A549 (cell line): ENCODE measurements around the gene ERP44. TPM values are rescaled to one million over a fixed set of nuclear protein-coding genes. Genes with fewer than 3 reads are reported as not detected.

Experiments used
- ATAC-seq, 2 experiments: fragments of 200-7000 bp in 1 of 2; fragments of >200 bp in 1 of 2; cut with Nextera tagmentation in 1 of 2; cut with Tn5 transposase in 1 of 2; 3 replicates each; pipeline versions ENCODE4 v1.8.0 to v1.9.1; 2018 to 2020; ENCODE audit warnings: mild to moderate bottlenecking in 1 of 2, moderate library complexity in 1 of 2
- CTCF ChIA-PET: fragments of 300-600 bp; sonication (Branson Sonifier 250); formaldehyde crosslinking; extraction: SDS; loops from one replicate; lab custom pipeline; 2021; ENCODE audit warnings: antibody characterized with exemption, inconsistent platforms; lab: Yijun Ruan, JAX
- POLR2A ChIA-PET: fragments of 350-600 bp; formaldehyde crosslinking; extraction: SDS; loops from one replicate; lab custom pipeline; 2021; ENCODE audit warnings: antibody characterized with exemption, inconsistent platforms; lab: Yijun Ruan, JAX
- DNase-seq, 2 experiments: peaks; one replicate each; pipeline versions ENCODE4 v3.0.0 to v3.0.0-alpha.2; 2011 to 2016; ENCODE audit warnings: low read depth in 1 of 2, low spot score in 1 of 2
- FAIRE-seq: peaks from 2 replicates; lab custom pipeline; 2011; peaks lifted over from hg19 to GRCh38; lab: Jason Lieb, UNC
- H3K27ac ChIP-seq, 2 experiments: fragments of >200 bp; sonication (Bioruptor Twin); formaldehyde crosslinking; 3 replicates each; pipeline ENCODE4 v1.5.1; 2016 to 2017
- H3K4me1 ChIP-seq: fragments of >200 bp; sonication (Bioruptor Twin); formaldehyde crosslinking; 3 replicates; pipeline ENCODE4 v1.6.1; 2016
- H3K4me2 ChIP-seq: fragments of >200 bp; sonication (Bioruptor Twin); formaldehyde crosslinking; 3 replicates; pipeline ENCODE4 v1.6.1; 2016
- H3K4me3 ChIP-seq: fragments of >200 bp; sonication (Bioruptor Twin); formaldehyde crosslinking; 3 replicates; pipeline ENCODE4 v1.5.1; 2016
- H3K9me3 ChIP-seq: fragments of >200 bp; sonication (Bioruptor Twin); formaldehyde crosslinking; 3 replicates; pipeline ENCODE4 v1.6.1; 2016
- BCL3 ChIP-seq: fragments of >200 bp; sonication (Bioruptor Twin); formaldehyde crosslinking; IDR thresholded peaks from 3 replicates; pipeline ENCODE4 v1.6.1; 2016
- BHLHE40 ChIP-seq: IDR thresholded peaks from 2 replicates; pipeline ENCODE4 v1.6.1; 2012; ENCODE audit warnings: low read depth, low read length, inconsistent platforms
- CBX2 ChIP-seq: fragments of 200-600 bp; sonication (generic); IDR thresholded peaks from 2 replicates; pipeline ENCODE4 v1.6.1; 2016; ENCODE audit warnings: low read depth, mild to moderate bottlenecking, borderline replicate concordance
- E2F6 ChIP-seq: IDR thresholded peaks from 2 replicates; pipeline ENCODE4 v1.6.1; 2012; ENCODE audit warnings: low read depth, borderline replicate concordance
- EHF ChIP-seq: fragments of 250-450 bp; sonication (Bioruptor Pico); IDR thresholded peaks from 2 replicates; pipeline ENCODE4 v1.5.0; 2020; ENCODE audit warnings: mild to moderate bottlenecking
- EHMT2 ChIP-seq: fragments of 200-600 bp; sonication (generic); IDR thresholded peaks from 2 replicates; pipeline ENCODE4 v1.6.1; 2016; ENCODE audit warnings: antibody characterized with exemption, low read depth, mild to moderate bottlenecking, moderate library complexity
- ELK1 ChIP-seq: fragments of 150-350 bp; IDR thresholded peaks from 2 replicates; pipeline ENCODE4 v1.6.1; 2014; ENCODE audit warnings: low read depth, mild to moderate bottlenecking, low read length
- EP300 ChIP-seq, 2 experiments: fragments of >200 bp; sonication (Bioruptor Twin); formaldehyde crosslinking; IDR thresholded peaks; 2 replicates in 1 of 2; 3 replicates in 1 of 2; pipeline ENCODE4 v1.6.1; 2016 to 2017
- FOXS1 ChIP-seq: fragments of 250-450 bp; sonication (Bioruptor Pico); IDR thresholded peaks from 2 replicates; pipeline ENCODE4 v1.5.0; 2020; ENCODE audit warnings: mild to moderate bottlenecking, moderate library complexity
- HES2 ChIP-seq: fragments of >200 bp; sonication (Bioruptor Twin); formaldehyde crosslinking; IDR thresholded peaks from 2 replicates; pipeline ENCODE4 v1.6.1; 2016
- HMGXB4 ChIP-seq: fragments of 250-450 bp; sonication (Bioruptor Pico); IDR thresholded peaks from 2 replicates; pipeline ENCODE4 v1.5.0; 2021; ENCODE audit warnings: mild to moderate bottlenecking, moderate library complexity, borderline replicate concordance
- KDM5A ChIP-seq: fragments of 200-600 bp; sonication (generic); IDR thresholded peaks from 2 replicates; pipeline ENCODE4 v1.6.1; 2016; ENCODE audit warnings: antibody characterized with exemption, mild to moderate bottlenecking
- MAX ChIP-seq: IDR thresholded peaks from 2 replicates; pipeline ENCODE4 v1.6.1; 2012
- NFE2L2 ChIP-seq: fragments of 150-350 bp; conservative IDR thresholded peaks from 2 replicates; pipeline ENCODE4 v1.6.1; 2014; ENCODE audit warnings: low read length
- NPAS2 ChIP-seq: fragments of 250-450 bp; sonication (Bioruptor Pico); IDR thresholded peaks from 2 replicates; pipeline ENCODE4 v1.8.0; 2022; ENCODE audit warnings: mild to moderate bottlenecking, moderate library complexity, borderline replicate concordance
- PBX3 ChIP-seq: IDR thresholded peaks from 2 replicates; pipeline ENCODE4 v1.6.1; 2012
- RARB ChIP-seq: fragments of 250-450 bp; sonication (Bioruptor Pico); IDR thresholded peaks from 2 replicates; pipeline ENCODE4 v1.8.0; 2021; ENCODE audit warnings: mild to moderate bottlenecking, moderate library complexity
- RNF2 ChIP-seq: fragments of 200-600 bp; sonication (generic); IDR thresholded peaks from 2 replicates; pipeline ENCODE4 v1.6.1; 2016; ENCODE audit warnings: low read depth, mild to moderate bottlenecking, antibody characterized with exemption, moderate library complexity, borderline replicate concordance
- SMC3 ChIP-seq: fragments of >200 bp; sonication (Bioruptor Twin); formaldehyde crosslinking; IDR thresholded peaks from 3 replicates; pipeline ENCODE4 v1.6.1; 2018; ENCODE audit warnings: inconsistent platforms
- TP53 ChIP-seq: fragments of 250-450 bp; sonication (Bioruptor Pico); IDR thresholded peaks from 2 replicates; pipeline ENCODE4 v1.5.0; 2021; ENCODE audit warnings: mild to moderate bottlenecking, moderate library complexity
- ZFP36 ChIP-seq: fragments of 450-650 bp; IDR thresholded peaks from 2 replicates; pipeline ENCODE4 v1.6.1; 2014; ENCODE audit warnings: borderline replicate concordance; ENCODE audit not compliant: partially characterized antibody
- WGBS: methylation state at CpG from one replicate; pipeline ENCODE4 v1.1.6; 2017; ENCODE audit errors: missing lambda C conversion rate; 5-methylcytosine and 5-hydroxymethylcytosine counted together
- polyA plus RNA-seq, 4 experiments: library from polyadenylated mRNA; depleted of rRNA in 3 of 4; stranded (reverse); fragments of >200 nt; fragmentation: RNase III in 1 of 4; extraction: RNeasy Plus Mini Kit Qiagen cat#74134 plus additional on column Dnase treatment in 1 of 4; gene quantifications; 2 replicates in 3 of 4; 3 replicates in 1 of 4; pipeline ENCODE4 v1.2.3, GENCODE V29; 2011 to 2017

Gene ERP44
- polyA plus RNA-seq, 2 of the 4 experiments (the other 2 are of a cell fraction), result 12.4 to 19.4 TPM

GRCh38 chr9:99947395-99947794, 151.4 kb downstream of the ERP44 start:
- no peaks in the 10 kb centered on the region for H3K4me1 ChIP-seq
- no peak for TF ChIP-seq ZFP36
- TF ChIP-seq SMC3, result no peak
- TF ChIP-seq FOXS1 (CRISPR knock-in tag), result no peak
- TF ChIP-seq NPAS2, result no peak
- TF ChIP-seq E2F6, result no peak
- TF ChIP-seq ELK1, result no peak
- no peak for TF ChIP-seq EP300 (IDR thresholded peaks at IDR 0.05)
- no peak for TF ChIP-seq BCL3
- no peak for TF ChIP-seq RARB
- no peak for TF ChIP-seq HES2
- TF ChIP-seq RNF2, result no peak
- TF ChIP-seq NFE2L2, result no peak
- no peak for TF ChIP-seq EHMT2
- no peak for TF ChIP-seq MAX
- TF ChIP-seq EHF (CRISPR knock-in tag), result no peak
- TF ChIP-seq BHLHE40, result no peak
- TF ChIP-seq CBX2, result no peak
- no peak for TF ChIP-seq TP53 (CRISPR knock-in tag)
- no peak for TF ChIP-seq HMGXB4
- TF ChIP-seq, all 56 proteins: peak for 0
- peak in 1 of 2 experiments; percentile 7 for DNase-seq
- Histone ChIP-seq H3K4me2 (no peak overlapping the region), H3K27ac (no peak overlapping the region), H3K4me3 (no peak overlapping the region), H3K9me3 (no peaks in the 10 kb centered on the region)
- FAIRE-seq, result no peak
- ChIA-PET POLR2A (no interaction called here), CTCF (interaction anchor here (0.7 to 1.0 kb wide), 3 partner anchors 10 to 30 kb away, joined by 3 to 4 read pairs (median 4); no protein-coding TSS in a partner anchor)
- WGBS, result 64% methylated on average over 3 of the region's 3 CpGs
- peak in 1 of 2 experiments; percentile 51; a peak in 1 of 6 replicates for ATAC-seq

GRCh38 chr9:99936947-99937587, 161.7 kb downstream of the ERP44 start:
- ChIA-PET CTCF (interaction anchor here (1.2 kb wide), 1 partner anchor 10 kb away, joined by 3 read pairs; no protein-coding TSS in a partner anchor), POLR2A (no interaction called here)
- Histone ChIP-seq H3K4me3 (no peak overlapping the region), H3K4me2 (no peak overlapping the region), H3K4me1 (no peaks in the 10 kb centered on the region), H3K9me3 (no peaks in the 10 kb centered on the region), H3K27ac (no peak overlapping the region)
- FAIRE-seq (no peak), ATAC-seq (no peak), DNase-seq (no peak)
- TF ChIP-seq KDM5A, result no peak
- TF ChIP-seq PBX3, result no peak
- TF ChIP-seq ZFP36, result no peak
- WGBS, result 90% methylated on average over 4 of the region's 4 CpGs
